OCI-LY7 (cell line): ENCODE measurements around the gene PACS2. TPM values are rescaled to one million over a fixed set of nuclear protein-coding genes. Genes with fewer than 3 reads are reported as not detected.

ENCODE experiments used
- BruUV-seq: library from RNA; stranded (reverse); fragments of 400-500 nt; replicated peaks from 2 replicates; lab custom pipeline; 2021; lab: Mats Ljungman, UMichigan
- CTCF ChIA-PET: fragments of 300-600 bp; sonication (Branson Sonifier 250); formaldehyde crosslinking; loops from one replicate; lab custom pipeline; 2022; ENCODE audit warnings: antibody characterized with exemption; ENCODE audit not compliant: unreplicated experiment; lab: Charles Lee
- POLR2A ChIA-PET: fragments of 300-600 bp; sonication (Branson Sonifier 250); formaldehyde crosslinking; loops from one replicate; lab custom pipeline; 2022; ENCODE audit warnings: antibody characterized with exemption; lab: Charles Lee
- DNase-seq: peaks from one replicate; pipeline ENCODE4 v3.0.0-alpha.2; 2015; ENCODE audit warnings: low spot score
- H2AFZ ChIP-seq: fragments of 200-600 bp; sonication (generic), shearing (Covaris generic); 2 replicates; pipeline ENCODE4 v1.6.1; 2014; ENCODE audit warnings: mild to moderate bottlenecking, antibody characterized with exemption, low read length, moderate library complexity
- H3K27ac ChIP-seq: fragments of 200-600 bp; sonication (generic); 2 replicates; pipeline ENCODE4 v1.5.1; 2014; ENCODE audit warnings: mixed run types, low read depth, mild to moderate bottlenecking, moderate library complexity, low read length, inconsistent platforms; ENCODE audit not compliant: poor library complexity, severe bottlenecking
- H3K36me3 ChIP-seq: fragments of 200-600 bp; sonication (generic); 2 replicates; pipeline ENCODE4 v1.6.1; 2014; ENCODE audit warnings: mild to moderate bottlenecking, antibody characterized with exemption, low read length, moderate library complexity, mixed read lengths; ENCODE audit not compliant: insufficient read depth
- H3K4me1 ChIP-seq: fragments of 200-600 bp; sonication (generic); 2 replicates; pipeline ENCODE4 v1.5.1; 2014; ENCODE audit warnings: mild to moderate bottlenecking, low read length; ENCODE audit not compliant: insufficient read depth, poor library complexity, severe bottlenecking
- H3K4me2 ChIP-seq: fragments of 200-600 bp; sonication (generic); 2 replicates; pipeline ENCODE4 v1.6.1; 2014; ENCODE audit warnings: mild to moderate bottlenecking, low read length
- H3K4me3 ChIP-seq: fragments of 200-600 bp; sonication (generic); 2 replicates; pipeline ENCODE4 v1.5.1; 2014; ENCODE audit warnings: mild to moderate bottlenecking, low read depth, low read length; ENCODE audit not compliant: poor library complexity, severe bottlenecking
- H3K79me2 ChIP-seq: fragments of 200-600 bp; sonication (generic); 2 replicates; pipeline ENCODE4 v1.6.1; 2016; ENCODE audit warnings: low read depth, mild to moderate bottlenecking, low read length, moderate library complexity, mixed read lengths; ENCODE audit not compliant: insufficient read depth
- H3K9me2 ChIP-seq: fragments of 200-600 bp; sonication (generic); 2 replicates; pipeline ENCODE4 v1.6.1; 2016; ENCODE audit warnings: mild to moderate bottlenecking, low read length, mixed read lengths; ENCODE audit not compliant: insufficient read depth
- H3K9me3 ChIP-seq: fragments of 200-600 bp; sonication (generic); 2 replicates; pipeline ENCODE4 v1.6.1; 2014; ENCODE audit warnings: mild to moderate bottlenecking, mixed run types, low read length, mixed read lengths
- H4K20me1 ChIP-seq: fragments of 200-600 bp; sonication (generic); 2 replicates; pipeline ENCODE4 v1.6.1; 2014; ENCODE audit warnings: mild to moderate bottlenecking, antibody characterized with exemption, low read length, moderate library complexity, mixed read lengths; ENCODE audit not compliant: insufficient read depth
- EZH2phosphoT487 ChIP-seq: fragments of 200-600 bp; sonication (generic); IDR thresholded peaks from 2 replicates; pipeline ENCODE4 v1.6.1; 2018; ENCODE audit warnings: low read depth, borderline replicate concordance, mild to moderate bottlenecking, mixed run types, antibody characterized with exemption, low read length, moderate library complexity, mixed read lengths
- intact Hi-C: fragments of 100-400 bp; cut with micrococcal nuclease; formaldehyde crosslinking; loops from one replicate; pipeline ENCODE4 v1.10.0; 2022; ENCODE audit not compliant: unreplicated experiment
- total RNA-seq, 2 experiments: library from RNA; depleted of rRNA in 1 of 2; stranded (reverse); fragments of >200 nt in 1 of 2; shearing (Covaris generic) in 1 of 2; gene quantifications; 2 replicates each; pipeline ENCODE4 v1.2.3, GENCODE V29; 2014 to 2022
- TF ChIP-seq, protein P1 (sequence below): fragments of 200-600 bp; sonication (generic); conservative IDR thresholded peaks from 2 replicates; pipeline ENCODE4 v1.5.1; 2014; ENCODE audit warnings: mild to moderate bottlenecking, antibody characterized with exemption, low read length, moderate library complexity, mixed read lengths

PACS2 gene
- total RNA-seq, 2 experiments from 2014 or later, result 45.4 to 46.9 TPM

DNA sequence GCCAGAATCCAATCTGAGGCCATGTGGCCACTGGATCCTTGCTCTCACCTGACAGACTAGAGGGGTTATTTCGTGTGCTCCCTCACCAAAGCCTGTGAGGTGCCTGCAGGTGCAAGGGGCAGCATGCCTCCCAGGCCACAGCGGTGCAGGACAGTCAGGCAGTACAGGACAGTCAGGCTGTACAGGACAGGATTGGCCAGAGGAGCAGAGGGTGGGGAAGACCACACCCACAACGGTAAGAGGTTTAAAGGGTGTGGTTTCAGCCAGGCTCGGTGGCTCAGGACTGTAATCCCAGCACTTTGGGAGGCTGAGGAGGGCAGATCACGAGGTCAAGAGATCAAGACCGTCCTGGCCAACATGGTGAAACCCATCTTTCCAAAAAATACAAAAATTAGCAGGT lies 10.6 kb upstream of the PACS2 start:
- H3K4me1 ChIP-seq, result peaks cover 14% of the 10 kb centered on the region
- ChIA-PET POLR2A (no interaction called here), CTCF (no interaction called here)
- TF ChIP-seq EZH2phosphoT487, result no peak
- TF ChIP-seq, protein P1, sequence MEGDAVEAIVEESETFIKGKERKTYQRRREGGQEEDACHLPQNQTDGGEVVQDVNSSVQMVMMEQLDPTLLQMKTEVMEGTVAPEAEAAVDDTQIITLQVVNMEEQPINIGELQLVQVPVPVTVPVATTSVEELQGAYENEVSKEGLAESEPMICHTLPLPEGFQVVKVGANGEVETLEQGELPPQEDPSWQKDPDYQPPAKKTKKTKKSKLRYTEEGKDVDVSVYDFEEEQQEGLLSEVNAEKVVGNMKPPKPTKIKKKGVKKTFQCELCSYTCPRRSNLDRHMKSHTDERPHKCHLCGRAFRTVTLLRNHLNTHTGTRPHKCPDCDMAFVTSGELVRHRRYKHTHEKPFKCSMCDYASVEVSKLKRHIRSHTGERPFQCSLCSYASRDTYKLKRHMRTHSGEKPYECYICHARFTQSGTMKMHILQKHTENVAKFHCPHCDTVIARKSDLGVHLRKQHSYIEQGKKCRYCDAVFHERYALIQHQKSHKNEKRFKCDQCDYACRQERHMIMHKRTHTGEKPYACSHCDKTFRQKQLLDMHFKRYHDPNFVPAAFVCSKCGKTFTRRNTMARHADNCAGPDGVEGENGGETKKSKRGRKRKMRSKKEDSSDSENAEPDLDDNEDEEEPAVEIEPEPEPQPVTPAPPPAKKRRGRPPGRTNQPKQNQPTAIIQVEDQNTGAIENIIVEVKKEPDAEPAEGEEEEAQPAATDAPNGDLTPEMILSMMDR, result no peak
- no peak for DNase-seq
- H3K27ac ChIP-seq, result no peak overlapping the region
- H3K9me3 ChIP-seq, result peaks cover 5% of the 10 kb centered on the region; the same call in 1 of the 2 replicates
- H3K4me2 ChIP-seq, result no peak overlapping the region
- no TSS peak for BruUV-seq
- H3K36me3 ChIP-seq, result no peaks in the 10 kb centered on the region
- no peaks in the 10 kb centered on the region for H4K20me1 ChIP-seq
- intact Hi-C loops, result loop anchor here (5.0 kb wide), 1 partner anchor 48 kb away; no protein-coding TSS in a partner anchor
- H3K79me2 ChIP-seq, result peaks cover 12% of the 10 kb centered on the region; the same call in 1 of the 2 replicates
- H2AFZ ChIP-seq, result no peak overlapping the region
- no peak overlapping the region for H3K4me3 ChIP-seq
- no peaks in the 10 kb centered on the region for H3K9me2 ChIP-seq

DNA sequence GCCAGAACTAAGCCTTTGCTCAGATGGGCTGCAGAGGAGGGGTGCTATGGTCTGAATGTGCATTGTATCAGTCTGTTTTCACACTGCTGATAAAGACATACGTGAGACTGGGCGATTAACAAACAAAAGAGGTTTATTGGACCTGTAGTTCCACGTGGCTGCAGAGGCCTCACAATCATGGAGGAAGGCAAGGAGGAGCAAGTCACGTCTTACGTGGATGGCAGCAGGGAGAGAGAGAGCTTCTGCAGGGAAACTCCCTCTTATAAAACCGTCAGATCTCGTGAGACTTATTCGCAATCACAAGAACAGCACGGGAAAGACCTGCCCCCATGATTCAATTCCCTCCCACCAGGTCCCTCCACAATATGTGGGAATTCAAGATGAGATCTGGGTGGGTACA lies 10.0 kb upstream of the PACS2 start:
- Histone ChIP-seq H3K4me1 (peaks cover 13% of the 10 kb centered on the region), H3K4me2 (no peak overlapping the region), H3K79me2 (peaks cover 6% of the 10 kb centered on the region; the same call in 1 of the 2 replicates), H3K9me3 (peaks cover 1% of the 10 kb centered on the region; the same call in 1 of the 2 replicates), H3K9me2 (no peaks in the 10 kb centered on the region), H3K4me3 (no peak overlapping the region), H2AFZ (no peak overlapping the region), H3K36me3 (no peaks in the 10 kb centered on the region), H4K20me1 (no peaks in the 10 kb centered on the region), H3K27ac (no peak overlapping the region)
- no TSS peak for BruUV-seq
- DNase-seq, result no peak
- CTCF ChIA-PET, result no interaction called here
- POLR2A ChIA-PET, result no interaction called here
- intact Hi-C loops, result loop anchor here (5.0 kb wide), 1 partner anchor 48 kb away; no protein-coding TSS in a partner anchor
- no peak for TF ChIP-seq EZH2phosphoT487
- TF ChIP-seq, protein P1, result no peak

DNA sequence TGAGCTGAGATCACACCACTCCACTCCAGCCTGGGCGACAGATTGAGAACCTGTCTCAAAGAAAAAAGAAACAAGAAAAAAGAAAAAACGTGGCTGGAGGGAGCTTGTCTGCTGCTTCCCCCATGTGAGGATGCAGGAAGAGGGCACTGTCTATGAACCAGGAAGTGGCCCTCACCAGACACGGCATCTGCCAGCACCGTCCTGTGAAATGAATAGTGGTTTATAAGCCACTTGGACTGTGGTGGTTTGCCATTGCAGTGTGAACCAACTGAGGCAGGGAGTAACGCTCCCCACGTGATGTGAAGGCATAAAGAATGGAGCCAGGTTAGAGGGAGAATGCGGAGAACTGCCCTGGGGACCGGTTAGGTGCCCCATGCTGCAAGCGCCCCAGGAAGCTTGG lies 9.2 kb upstream of the PACS2 start:
- Histone ChIP-seq H3K9me2 (no peaks in the 10 kb centered on the region), H3K9me3 (no peaks in the 10 kb centered on the region), H3K79me2 (no peaks in the 10 kb centered on the region), H3K36me3 (no peaks in the 10 kb centered on the region), H3K27ac (no peak overlapping the region), H2AFZ (no peak overlapping the region), H3K4me1 (peaks cover 6% of the 10 kb centered on the region), H3K4me3 (no peak overlapping the region), H4K20me1 (no peaks in the 10 kb centered on the region), H3K4me2 (no peak overlapping the region)
- CTCF ChIA-PET, result no interaction called here
- intact Hi-C loops, result no loop called here
- no TSS peak for BruUV-seq
- POLR2A ChIA-PET, result interaction anchor here (1.2 kb wide), 1 partner anchor 9 kb away, joined by 3 read pairs; the partner anchor contains the start of gene PACS2
- no peak for DNase-seq
- TF ChIP-seq, protein P1, result no peak
- TF ChIP-seq EZH2phosphoT487, result no peak
